ENCODE results near the gene KCNQ1OT1.

KCNQ1OT1 gene

DNA sequence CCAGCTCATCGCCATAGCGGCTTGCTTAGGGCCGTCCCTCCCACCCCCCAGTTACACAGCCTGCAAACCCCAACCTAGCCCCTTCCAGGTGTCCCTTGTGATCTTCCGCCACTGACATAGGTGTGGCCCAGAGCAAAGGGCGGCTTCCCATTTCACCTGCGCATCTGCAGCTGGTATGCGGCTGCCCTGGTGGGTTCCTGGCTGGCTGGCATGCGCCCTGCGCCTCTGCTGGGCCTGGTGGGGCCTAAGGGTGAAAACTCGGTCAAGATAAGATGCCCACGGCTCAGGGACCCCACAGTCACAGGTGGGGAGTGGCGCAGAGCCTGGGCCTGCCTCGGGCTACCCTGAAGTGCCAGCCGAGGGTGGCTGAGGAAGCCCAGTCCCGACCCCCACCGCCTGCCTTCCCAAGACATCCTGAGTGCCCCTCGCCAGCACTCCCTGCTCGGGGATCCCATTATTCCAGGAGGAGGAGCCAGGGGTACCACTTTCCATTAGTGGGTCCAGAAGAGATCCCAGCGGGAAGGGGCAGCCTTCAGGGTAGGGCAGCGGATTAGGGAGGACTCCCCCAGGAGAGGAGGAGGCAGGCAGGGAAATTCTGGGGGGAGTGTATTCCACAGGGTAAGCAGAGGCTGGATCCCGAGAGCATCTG lies 36.9 kb upstream of the KCNQ1OT1 start:
- DNase-seq = no peak

DNA sequence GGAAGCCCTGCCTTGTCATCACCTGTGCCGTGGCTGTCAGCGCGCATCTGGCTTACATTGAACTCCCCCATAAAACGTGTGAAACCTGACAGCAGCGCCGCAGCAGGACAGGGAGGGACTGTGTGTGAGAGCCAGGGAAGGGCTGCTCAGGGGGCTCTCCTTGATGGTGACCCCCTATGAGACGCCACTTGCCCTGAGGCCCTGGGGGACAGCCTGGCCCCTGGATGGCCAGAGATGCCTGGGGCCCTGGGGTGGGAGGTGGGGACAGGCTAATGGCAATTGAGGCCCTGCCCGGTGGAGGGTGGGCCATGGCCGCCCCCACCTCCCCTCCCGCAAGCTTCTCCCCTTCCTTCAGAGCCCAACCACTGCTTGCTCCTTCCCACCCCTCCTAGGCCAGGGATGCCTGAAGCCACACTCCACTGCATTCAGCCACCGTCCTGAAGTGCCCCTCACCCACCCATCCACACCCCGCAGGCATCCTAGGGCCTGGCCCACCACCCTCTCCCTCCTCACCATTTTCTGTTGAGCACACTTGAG lies 35.3 kb upstream of the KCNQ1OT1 start:
- DNase-seq = no peak

DNA sequence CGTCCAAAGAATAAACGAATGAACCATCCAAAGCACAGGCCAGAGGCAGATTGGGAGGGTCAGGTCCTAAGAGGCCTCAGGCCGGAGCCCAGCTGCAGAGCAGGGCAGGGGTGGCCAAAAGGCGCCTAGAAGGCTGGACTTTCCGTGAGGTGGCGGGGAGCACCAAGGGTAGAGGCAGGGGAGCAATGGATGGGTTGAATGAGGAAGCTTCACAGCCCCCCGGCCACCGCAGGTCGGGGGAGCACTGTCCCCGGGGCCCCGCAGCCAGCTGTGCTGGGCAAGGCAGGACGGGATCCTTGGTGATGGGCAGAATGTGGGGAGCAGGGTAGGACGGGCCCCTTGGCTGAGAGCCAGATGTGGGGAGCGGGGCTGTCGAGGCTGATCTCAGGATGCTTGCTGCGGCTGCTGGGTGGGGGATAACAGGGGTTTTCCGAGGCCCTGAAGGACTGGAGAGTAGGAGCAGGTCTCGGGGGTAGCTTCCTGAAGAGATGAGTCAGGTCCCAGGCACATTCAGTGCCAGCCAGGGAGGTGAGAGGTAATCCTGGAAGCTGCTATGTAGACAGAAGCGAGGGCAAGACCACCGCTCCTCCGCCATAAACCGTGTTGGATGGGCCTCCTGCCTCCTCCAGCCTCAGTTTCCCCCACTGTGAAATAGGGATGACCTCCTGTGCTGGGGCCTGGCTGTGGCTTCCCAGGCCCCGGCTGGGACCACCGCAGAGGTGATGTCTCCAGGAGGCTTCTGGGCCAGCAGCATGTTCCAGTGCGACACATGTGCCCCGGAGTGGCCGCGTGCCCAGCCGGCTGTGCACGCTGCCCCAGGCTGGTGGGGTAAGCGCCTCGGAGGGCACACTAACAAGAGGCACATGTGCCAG lies 34.6 kb upstream of the KCNQ1OT1 start:
- DNase-seq = no peak

DNA sequence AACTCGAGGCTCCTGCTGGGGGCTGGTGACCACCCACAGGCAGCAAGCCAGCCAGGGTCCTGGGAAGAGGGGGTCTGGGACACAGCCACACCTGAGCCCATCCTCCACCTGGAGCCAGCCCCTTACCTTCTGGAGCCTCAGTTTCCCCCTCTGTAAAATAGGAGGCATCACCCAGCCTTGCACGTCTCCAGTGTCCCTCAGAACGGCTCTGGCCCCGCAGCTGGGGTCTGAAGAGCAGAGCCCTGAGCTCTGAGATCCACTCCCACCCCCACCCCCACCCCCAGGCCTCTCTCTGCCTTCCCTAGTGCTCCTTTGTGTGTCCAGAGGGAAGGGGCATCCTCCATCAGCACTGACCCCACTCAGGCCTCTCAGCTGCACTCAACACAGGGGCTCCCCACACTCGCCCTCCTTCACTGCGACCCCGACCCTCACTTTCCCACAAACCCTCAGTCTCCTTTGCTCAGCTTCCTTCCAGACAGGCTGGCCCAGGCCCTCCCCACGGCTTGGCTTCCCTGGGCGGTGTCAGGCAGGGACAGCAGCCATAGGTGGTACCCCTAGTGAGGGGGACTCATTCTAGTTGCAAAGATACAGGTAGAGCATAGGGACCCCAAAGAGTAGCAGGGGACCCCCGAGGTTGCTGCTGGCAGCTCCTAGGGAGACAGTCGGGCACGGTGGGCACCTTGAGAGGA lies 33.3 kb upstream of the KCNQ1OT1 start:
- no peak for DNase-seq

DNA sequence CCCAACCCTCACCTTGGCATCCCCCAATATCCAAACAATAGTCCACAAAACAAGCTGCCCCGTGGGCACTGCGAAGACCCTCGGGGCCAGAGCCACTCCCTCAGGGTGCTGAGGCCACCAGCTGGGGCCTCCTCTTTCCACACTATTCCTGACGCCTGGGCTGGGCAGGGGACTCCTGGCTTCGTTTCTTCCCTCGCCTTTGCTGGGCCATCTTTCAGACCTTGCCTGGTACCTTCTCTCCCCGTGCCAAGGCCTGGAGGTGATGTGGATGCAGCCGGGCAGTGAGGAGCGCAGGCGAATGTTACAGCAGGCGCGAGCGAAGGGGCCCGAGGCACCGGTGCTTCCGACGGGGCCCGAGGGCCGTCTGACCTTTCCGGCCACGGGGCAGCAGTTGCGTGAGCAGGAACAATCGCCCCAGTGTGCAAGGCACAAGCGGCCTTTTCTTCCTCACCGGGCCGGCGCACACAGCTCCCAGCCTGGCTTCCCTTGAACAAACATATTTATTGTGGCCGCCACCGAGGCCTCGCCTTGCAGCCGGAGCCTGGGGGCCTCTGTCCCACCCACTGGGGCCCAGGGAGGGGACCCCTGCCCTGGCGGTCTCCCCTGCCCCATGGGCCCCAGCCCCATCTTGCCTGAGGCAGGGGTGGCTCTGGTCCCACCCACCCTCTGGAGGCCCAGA lies 32.6 kb upstream of the KCNQ1OT1 start:
- no peak for DNase-seq

DNA sequence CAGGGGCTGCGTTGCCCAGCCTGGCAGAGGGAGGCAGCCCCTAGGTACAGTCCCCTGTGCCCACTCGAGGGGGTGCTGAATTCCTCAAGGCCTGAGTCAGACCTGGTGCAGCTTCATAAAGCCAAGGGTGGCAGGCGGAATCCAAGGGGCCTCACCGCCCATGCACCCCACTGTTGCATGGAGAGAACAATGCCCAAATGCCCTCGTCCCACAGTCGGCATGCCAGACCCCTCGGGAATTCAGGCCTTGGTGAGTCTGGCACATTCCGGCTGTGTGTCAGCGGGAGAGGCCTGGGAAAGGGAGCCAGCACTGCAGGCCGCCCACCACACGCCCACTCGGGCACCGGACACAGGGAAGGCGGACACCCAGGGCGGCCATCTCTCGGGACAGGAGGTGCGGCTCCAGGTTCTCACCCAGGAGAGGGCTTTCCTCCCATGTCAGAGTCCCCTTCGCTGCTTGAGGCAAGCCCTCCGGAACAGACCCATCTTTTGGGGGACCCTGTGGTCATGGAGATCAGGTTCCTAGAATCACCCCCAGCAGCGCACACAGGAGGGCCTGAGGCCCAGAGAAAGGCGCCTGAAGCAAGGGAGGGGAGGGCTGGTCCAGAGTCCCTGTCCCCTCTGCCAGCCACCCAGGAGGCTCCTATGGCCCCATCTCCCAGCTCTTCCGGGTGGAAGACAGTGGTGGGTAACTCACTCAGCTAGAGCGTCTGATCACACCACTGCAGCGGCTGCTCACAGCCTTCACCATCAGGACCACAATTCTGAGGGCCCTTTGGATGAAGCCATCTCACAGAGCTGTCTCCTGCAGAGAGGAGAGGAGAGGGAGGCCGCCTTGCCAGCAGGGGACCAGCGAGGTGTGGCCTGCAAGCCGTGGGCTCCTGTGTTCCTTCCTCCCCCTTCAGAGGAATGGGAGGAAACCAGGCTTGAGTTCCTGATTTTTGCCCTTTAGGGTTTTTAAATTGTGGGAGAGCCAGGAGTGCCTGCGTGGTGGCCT lies 31.6 kb upstream of the KCNQ1OT1 start:
- no peak for DNase-seq

DNA sequence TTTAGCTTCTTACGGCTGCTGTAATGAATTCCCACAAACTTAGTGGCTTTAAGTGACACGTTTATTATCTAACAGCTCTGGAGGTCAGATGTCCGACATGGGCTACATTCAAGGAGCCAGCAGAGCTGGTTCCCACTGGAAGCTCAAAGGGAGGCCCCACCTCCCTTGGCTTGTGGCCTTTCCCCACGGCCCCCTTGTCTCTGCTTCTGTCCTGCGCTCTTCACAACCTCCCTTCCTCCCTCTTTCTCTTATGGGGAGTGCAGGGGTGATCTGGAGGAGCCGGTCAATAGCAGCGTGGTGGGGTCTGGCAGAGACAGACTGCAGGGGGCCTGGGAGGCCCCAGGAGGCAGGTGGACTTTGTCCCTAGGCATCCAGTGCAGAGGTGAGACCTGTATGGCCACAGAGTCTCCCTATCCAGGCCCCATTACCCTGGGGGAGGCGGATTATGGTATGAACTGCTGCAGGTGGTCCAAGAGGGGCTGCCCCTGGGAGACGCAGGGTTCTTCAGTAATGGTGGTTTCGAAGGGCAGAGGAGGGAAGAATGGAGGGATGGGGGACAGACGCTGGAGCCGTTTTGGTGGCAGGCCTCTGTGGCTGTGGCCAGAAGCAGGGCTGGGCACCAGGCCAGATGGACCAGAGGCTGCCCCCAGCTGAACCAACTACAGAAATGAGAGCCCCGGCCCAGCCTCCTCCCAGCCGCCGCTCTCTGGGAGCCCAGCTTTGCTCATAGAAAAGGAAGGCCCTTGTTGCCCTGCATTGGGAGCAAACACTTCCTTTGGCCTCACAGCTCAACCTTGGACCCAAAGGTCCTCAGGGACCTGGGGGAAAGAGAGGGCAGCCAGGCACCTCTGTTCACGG lies 30.7 kb upstream of the KCNQ1OT1 start:
- DNase-seq = no peak

DNA sequence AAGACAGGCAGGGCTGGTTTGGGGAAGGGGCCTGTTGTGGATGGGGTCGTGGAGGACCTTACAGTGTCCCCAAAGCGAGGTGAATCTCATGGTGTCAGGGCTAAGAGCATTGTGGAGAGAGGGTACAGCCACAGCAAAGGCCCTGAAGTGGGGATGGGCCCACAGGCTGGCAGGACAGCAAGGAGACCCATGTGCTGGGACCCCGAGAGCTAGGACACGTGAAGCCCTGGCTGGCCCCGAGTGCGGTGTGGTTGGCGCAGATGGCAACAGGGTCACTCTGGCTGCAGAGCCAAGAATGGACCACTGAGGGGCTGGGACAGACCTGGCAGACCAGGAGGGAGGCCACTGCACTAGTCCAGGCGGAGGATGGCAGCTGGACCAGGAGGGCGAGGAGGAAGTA lies 30.0 kb upstream of the KCNQ1OT1 start:
- DNase-seq = no peak

DNA sequence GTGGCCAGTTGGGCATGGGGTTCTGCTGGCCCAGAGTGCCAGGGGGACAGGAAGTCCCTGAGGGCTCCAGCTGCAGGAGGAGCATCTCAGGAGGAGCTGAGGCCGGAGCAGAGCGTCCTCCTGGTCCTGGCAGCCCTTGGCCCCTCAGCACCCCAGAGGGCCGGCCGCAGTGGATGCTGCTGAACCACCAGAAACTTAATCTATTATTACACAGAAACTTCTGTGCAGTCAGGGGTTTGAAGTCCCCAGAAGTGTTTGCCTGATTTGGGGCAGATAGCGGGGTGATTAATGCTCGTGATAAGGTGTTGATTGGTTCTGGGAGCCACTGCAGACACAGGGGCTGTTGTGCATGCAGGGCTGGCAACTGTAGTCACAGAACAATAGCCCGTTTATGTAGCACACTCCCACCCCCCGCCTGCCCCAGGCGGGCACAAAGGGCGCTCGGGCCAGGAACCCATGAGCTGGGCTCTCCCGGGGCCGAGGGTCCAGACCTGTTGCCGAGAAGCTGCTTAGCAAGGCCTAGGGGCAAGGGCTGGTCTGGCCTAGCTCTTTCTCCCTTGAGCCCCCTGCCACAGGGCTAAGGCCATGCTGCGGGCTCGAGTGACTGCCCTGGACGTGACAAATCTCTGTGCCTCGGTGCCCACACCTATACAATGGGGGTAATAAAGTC lies 29.0 kb upstream of the KCNQ1OT1 start:
- DNase-seq = no peak

DNA sequence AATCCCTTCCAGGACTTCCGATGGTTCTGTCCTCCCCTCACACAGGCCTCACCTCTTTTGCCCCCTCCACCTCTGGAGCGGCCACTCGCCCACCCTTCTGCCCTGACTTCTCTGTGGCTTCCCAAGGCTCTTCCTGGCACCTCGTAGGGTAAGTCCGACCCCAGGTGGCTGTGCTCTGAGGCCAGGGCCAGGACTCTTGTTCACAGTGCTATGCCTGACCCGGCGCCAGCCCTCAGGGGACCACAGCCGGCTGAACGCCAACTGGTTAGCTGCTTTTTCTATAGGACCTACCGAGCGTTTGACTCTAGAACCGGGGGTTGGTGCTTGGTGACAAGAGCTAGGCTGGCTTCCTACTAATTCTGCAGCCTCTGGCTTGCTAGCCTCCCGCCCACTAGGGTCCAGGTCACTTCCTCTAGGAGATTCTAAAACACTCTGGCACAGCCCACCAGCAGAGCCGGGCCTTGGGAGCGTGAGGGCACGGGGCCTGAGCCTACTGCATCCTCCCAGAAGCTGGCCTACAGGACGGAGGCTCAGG lies 28.4 kb upstream of the KCNQ1OT1 start:
- no peak for DNase-seq

DNA sequence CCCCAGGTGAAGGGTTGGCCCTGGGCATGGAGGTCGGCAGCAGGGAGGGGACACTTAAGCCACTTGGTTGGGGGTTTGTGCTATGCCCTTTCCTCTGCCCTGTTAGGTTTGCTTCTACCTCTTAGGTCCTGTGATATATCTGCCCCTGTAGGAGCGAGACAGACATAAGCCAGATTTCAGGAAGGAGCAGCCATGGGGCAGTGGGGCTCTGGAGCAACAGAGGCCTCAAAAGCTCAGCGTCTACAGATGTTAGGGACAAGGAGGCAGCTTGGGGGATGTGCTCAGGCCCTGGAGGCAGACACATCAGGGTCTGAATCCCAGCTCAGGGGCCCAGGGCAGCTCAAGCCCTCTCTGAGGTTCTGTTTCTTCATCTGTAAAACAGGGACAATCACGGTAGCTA lies 27.2 kb upstream of the KCNQ1OT1 start:
- DNase-seq = no peak

DNA sequence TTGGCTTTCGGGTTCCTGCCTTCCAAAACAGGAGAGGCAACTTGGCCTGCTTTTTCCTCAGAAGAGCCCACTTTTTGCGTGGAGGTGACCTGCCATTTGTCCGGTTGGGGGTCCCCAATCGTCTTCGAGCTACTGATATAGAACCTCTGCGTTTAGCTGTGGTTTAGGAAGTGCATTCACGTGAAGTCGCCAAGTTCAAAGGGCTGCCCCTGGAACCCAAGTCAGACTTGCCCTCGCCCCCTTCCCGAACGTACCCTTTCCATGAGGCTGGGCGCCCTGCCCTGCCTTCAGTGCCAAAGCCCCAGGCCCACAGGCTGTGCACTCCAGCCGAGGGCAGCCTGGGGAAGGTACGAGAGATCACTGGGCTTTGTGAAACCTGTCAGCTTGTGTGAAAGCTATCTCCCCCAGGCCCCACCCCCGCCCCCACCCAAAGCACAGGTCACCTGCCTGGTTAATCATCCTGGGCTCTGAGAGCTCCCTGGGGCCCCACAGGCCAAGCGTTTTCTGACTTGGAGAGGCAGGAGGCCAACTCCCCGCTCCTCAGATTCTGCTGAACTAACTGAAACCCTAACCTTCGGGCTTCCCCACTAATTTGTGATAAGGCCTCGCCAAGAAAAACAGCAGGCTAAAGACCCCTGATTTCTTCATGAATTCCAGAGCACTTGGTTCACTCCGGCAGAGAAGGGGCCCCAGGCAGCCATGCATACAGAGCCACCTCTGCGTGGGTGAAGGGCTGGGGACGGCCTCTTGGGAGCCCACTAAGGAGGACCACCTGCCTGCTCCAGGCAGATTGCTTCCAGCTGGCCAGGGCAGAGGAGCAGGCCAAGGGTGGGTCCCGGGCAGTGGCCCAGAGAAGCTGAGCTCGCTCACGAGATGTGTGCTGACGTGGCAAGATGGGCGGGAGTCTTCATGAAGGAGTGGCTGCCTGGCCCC lies 25.8 kb upstream of the KCNQ1OT1 start:
- DNase-seq = peak; percentile 90

DNA sequence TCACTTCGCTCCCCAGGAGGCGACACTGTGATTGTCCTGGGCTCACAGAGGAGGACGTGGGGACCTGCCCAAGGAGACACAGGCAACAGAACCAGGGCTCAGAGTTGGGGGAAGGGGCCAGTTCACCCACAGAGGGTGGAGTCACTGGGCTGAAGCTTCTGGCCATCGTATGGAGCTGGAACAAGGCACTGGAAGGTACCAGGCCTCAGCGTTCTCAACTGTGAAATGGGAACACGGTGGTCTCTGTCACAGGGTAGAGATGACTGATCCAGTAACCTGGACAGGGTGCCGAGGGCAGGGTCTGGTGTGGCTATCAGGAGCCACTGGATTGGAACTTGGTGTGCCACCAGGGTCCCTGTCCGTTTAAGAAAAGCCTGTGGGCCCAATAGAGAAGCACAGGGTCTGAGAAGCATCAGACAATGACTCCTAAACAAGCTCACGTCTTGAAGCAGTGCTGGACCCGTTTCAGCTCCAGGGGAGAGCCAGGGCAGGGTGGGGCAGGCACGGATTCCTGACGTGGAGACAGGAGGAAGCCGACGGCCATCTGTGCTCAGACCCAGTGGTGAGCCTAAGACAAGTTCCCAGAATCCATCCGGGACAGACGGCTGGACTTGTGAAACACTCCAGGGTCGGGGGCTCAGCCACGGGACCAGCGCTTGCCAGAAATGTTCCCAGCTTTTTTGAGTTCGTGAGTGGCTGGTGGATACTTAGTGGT lies 25.0 kb upstream of the KCNQ1OT1 start:
- DNase-seq = peak; percentile 75

DNA sequence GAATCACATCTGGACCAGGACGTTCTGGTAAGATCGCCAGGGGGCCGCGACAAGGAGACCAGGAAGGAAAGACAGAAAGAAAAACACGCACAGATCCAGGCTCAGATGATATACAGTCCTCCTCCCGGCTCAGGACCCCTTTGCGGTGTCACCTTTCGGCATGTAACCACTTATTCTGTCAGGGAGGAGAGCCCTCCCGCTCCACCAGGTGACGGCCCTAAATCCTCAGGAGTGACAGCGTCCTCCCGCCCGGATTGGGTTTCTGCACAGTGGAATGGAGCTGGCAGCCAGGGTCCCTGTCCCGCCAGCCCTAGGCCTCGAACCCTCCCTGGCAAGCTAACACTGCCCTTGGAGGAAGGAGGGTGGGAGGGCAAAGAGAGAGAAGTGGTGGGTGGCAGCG lies 24.3 kb upstream of the KCNQ1OT1 start:
- DNase-seq = no peak

DNA sequence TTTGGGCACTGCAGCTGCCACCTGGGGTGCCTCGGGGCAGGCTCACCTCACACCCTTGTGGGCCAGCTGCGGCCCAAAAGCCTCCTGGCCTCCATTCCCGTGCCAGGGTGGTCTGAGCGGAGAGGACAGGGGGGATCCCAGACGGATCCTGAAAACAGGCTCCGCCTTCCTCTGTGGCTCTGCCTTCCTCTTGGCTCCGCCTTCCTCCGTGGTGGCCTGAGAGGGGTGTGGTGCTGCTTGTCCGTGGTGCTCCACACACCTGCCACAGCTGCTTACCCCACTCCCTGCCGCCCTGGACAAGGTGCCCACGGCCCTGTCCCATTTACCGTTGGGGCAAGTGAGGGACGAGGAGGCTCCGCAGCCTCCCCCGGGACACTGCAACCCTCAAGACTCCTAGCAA lies 23.2 kb upstream of the KCNQ1OT1 start:
- DNase-seq = no peak

DNA sequence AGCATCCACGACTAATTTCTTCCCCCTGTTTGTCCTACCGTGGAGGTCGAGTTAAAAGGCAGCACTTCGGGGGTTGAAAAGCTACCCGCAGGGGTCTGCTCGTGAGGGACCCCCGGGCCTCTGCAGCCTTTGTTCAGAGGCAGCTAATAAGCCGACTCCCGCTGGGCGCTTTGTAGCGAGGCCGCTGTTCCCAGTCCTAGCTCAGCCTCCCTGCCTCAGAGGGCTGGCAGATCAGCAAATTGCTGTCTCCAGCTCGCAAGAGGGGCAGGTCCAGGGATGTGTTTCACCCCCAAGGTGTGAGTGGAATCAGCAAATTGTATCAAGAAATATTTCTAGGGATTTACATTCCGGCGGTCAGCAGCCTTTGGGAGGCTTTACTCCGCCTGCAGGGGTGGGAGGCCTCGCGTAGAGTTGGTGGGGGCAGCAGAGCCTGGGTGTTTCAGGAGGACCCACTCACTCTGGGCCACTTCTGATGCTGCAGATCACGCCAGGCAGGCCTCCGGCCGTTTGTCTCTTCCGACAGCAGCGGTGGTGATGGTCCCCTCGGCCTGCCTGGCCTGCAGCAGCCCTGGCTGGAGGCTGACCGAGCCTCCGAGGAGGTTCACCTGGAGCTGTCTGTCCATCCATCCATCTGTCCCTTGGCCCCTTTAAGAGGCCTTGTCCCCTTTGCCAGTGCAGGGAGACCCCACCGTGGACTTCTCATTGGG lies 21.6 kb upstream of the KCNQ1OT1 start:
- no peak for DNase-seq
